ENCODE data around the gene POU6F1. TPM values are rescaled to one million over a fixed set of nuclear protein-coding genes. Genes with fewer than 3 reads are reported as not detected.
A peak's percentile ranks its signal among the peaks of the same experiment; 100 is the strongest.

POU6F1 gene, protein sequence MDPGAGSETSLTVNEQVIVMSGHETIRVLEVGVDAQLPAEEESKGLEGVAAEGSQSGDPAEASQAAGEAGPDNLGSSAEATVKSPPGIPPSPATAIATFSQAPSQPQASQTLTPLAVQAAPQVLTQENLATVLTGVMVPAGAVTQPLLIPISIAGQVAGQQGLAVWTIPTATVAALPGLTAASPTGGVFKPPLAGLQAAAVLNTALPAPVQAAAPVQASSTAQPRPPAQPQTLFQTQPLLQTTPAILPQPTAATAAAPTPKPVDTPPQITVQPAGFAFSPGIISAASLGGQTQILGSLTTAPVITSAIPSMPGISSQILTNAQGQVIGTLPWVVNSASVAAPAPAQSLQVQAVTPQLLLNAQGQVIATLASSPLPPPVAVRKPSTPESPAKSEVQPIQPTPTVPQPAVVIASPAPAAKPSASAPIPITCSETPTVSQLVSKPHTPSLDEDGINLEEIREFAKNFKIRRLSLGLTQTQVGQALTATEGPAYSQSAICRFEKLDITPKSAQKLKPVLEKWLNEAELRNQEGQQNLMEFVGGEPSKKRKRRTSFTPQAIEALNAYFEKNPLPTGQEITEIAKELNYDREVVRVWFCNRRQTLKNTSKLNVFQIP
- total RNA-seq (2011; cell fraction: chromatin; rRNA removed; ENCODE audit: low replicate concordance): 8.6 and 29.6 TPM in 2 replicates
- total RNA-seq (2011; cell fraction: nucleolus; rRNA removed): 5.3 and 7.0 TPM in 2 replicates
- 13.7 and 24.2 TPM in 2 replicates for total RNA-seq (2011; cell fraction: nucleoplasm; rRNA removed)
- 0.36 and 1.3 TPM in 2 replicates for total RNA-seq (2014; rRNA removed)
- 1.4 and 2.0 TPM in 2 replicates for total RNA-seq (2014; rRNA removed; fragmentation: Illumina TruSeq; extraction: Trizol)
- total RNA-seq (2015; rRNA removed; fragmentation: Illumina TruSeq; extraction: Trizol): 0.98 and 1.1 TPM in 2 replicates
- total RNA-seq (2021): 3.3 and 4.0 TPM in 2 replicates
- polyA plus RNA-seq (2011; rRNA removed): 3.0 and 3.4 TPM in 2 replicates
- polyA plus RNA-seq (2011; cell fraction: cytosol; rRNA removed): 1.2 and 1.3 TPM in 2 replicates
- polyA plus RNA-seq (2011; cell fraction: nucleus; rRNA removed): 7.9 and 10.0 TPM in 2 replicates
- polyA plus RNA-seq (2012): 0.89 and 5.9 TPM in 2 replicates
- 1.1 and 1.4 TPM in 2 replicates for polyA plus RNA-seq (2014; fragmentation: Illumina TruSeq; extraction: Trizol)
- under 1 TPM; 0.14 to 0.25 TPM for polyA plus RNA-seq (2014; fragmentation: Nextera tagmentation; extraction: Ambion mirVana)
- 0.78 and 1.4 TPM in 2 replicates for polyA plus RNA-seq (2014; rRNA removed)
- 1.5 and 1.6 TPM in 2 replicates for polyA minus RNA-seq (2011; rRNA and poly(A)+ RNA removed)
- 2.1 and 2.3 TPM in 2 replicates for polyA minus RNA-seq (2011; cell fraction: cytosol; rRNA and poly(A)+ RNA removed)
- 2.3 and 3.6 TPM in 2 replicates for polyA minus RNA-seq (2011; cell fraction: nucleus; rRNA and poly(A)+ RNA removed)
- percentile 50 among the genes with signal in this experiment for Bru-seq, nascent RNA
- percentile 51 among the genes with signal in this experiment for BruChase-seq, experiment 1, labeled RNA remaining after a 2-hour chase
- BruChase-seq, experiment 2, labeled RNA remaining after a 6-hour chase: percentile 49 among the genes with signal in this experiment
- long read RNA-seq, experiment 1, partial matches to known transcripts: 7 of 11 reads
- long read RNA-seq, experiment 1, other reads (novel, unspliced or antisense): 3 of 11 reads
- long read RNA-seq, experiment 2, partial matches to known transcripts: 2 of 5 reads
- long read RNA-seq, experiment 2, other reads (novel, unspliced or antisense): 3 of 5 reads
- long read RNA-seq, experiment 3, full-length matches to known transcripts: 1 of 1 reads
- long read RNA-seq, experiment 3, partial matches to known transcripts: 0 of 1 reads
- long read RNA-seq, experiment 3, other reads (novel, unspliced or antisense): 0 of 1 reads

DNA sequence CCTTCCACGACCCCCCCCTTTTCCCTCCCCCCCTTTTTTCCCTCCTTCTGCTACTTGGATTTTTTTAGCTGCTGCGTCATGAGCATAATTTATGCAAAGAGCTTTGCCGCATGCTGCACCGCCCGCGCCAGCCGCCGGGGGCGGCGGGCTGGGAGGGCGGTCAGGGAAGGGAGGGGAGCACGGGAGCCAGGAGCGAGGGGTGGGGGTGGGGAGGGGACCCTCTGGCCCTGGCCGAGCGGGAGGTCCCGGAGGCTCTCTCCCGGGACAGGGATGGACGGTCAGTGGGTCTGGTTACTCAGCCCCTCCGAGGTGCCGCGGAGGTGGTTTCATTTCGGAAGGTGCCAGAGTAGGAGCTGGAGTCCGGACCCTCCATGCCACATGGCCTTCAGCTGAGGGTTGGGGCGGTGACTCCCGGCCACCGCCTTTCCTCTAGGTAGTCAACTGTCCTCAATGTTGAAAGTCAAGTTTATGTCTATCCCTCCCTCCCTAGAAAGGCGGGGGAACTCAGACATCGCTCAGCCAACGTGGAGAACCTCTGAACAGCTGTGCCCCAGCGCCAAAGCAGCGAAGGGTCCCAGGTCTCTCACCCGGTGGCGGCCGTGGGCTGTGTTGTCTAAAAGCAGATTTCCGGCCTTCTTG, at the start of gene POU6F1:
TSS of gene POU6F1 (minus strand) at position 95 of the 639 bp plus-strand sequence. CDS start 11,226 bp downstream, outside the sequence.
- Histone ChIP-seq H3K9me1 (ENCODE audit: control insufficient read depth, insufficient read depth, low read length) (no peaks in the 10 kb centered on the region), H3K36me3 (ENCODE audit: control insufficient read depth, insufficient read depth, low read length) (no peaks in the 10 kb centered on the region), H3K9me3 (replicated peaks; ENCODE audit: control insufficient read depth, insufficient read depth, low read depth, low read length) (no peaks in the 10 kb centered on the region), H3K4me3 (peak within 1 kb of the TSS; percentile 71), H3K27me3 (ENCODE audit: control insufficient read depth in 2 of 2, insufficient read depth in 2 of 2, low read length in 2 of 2) (no peaks in the 10 kb centered on the region), H3K79me2 (ENCODE audit: control insufficient read depth, insufficient read depth, low read length) (peaks cover 22% of the 10 kb centered on the region), H3K4me2 (ENCODE audit: insufficient read depth, low read length) (peak within 1 kb of the TSS; percentile 91), H4K20me1 (replicated peaks; ENCODE audit: control insufficient read depth, insufficient read depth, low read length) (no peaks in the 10 kb centered on the region), H3K9ac (ENCODE audit: insufficient read depth in 1 of 2, low read depth in 2 of 2, low read length in 2 of 2) (peak within 1 kb of the TSS; percentile 91 to 99), H2AFZ (ENCODE audit: low read depth, low read length) (peak within 1 kb of the TSS; percentile 86), H3K27ac (ENCODE audit: extremely low read depth, low read depth, low read length) (peak within 1 kb of the TSS; percentile 90), H3K4me1 (replicated peaks in 1 of 2; ENCODE audit: control insufficient read depth in 2 of 2, insufficient read depth in 2 of 2, low read length in 2 of 2) (peaks cover 21 to 22% of the 10 kb centered on the region in 2 experiments; a peak in 4 of 5 replicates)
- DNase-seq (ENCODE audit: extremely low read depth in 1 of 4, low spot score in 3 of 4): peak; percentile 90 to 93 (median 93)
- FAIRE-seq: peak; percentile 72
- in situ Hi-C loops (cut with MboI) (no loop called here), intact Hi-C loops (cut with micrococcal nuclease) (loop anchor here (2.0 kb wide), 1 partner anchor 21 kb away; the partner anchor contains the start of gene DAZAP2)
- TSS peak; percentile 78 for BruUV-seq (replicated peaks)
- ChIA-PET CTCF (ENCODE audit: low intra/inter-chr PET ratio) (interaction anchor here (0.6 kb wide), 1 partner anchor 1244 kb away, joined by 4 read pairs; no protein-coding TSS in a partner anchor), POLR2A (interaction anchor here (0.5 to 3.0 kb wide), 23 partner anchors 8 to 700 kb away, joined by 3 to 15 read pairs (median 3); partner anchors contain the start of genes CSRNP2, DAZAP2 and SLC11A2)
- 1% methylated on average over 22 of the region's 35 CpGs for WGBS (ENCODE audit: insufficient coverage, low coverage, missing lambda C conversion rate)
- peak; percentile 90 for ATAC-seq
- TF ChIP-seq IRF2 (CRISPR knock-in tag; IDR thresholded peaks at IDR 0.05) (no peak), MAZ (CRISPR knock-in tag; conservative IDR thresholded peaks at IDR 0.05 in 1 of 2, IDR thresholded peaks at IDR 0.05 in 1 of 2) (peak; percentile 80 to 81), ZNF589 (CRISPR knock-in tag; IDR thresholded peaks at IDR 0.05; ENCODE audit: low read depth) (0 out of 2 replicates have a peak, but pooled peaks have one; percentile 76), CREM (IDR thresholded peaks at IDR 0.05; ENCODE audit: low read depth) (peak; percentile 58; the same call in 1 of the 2 replicates), HDAC2 (IDR thresholded peaks at IDR 0.05) (0 out of 2 replicates have a peak, but pooled peaks have one; percentile 33), NFIC (IDR thresholded peaks at IDR 0.05) (no peak), RBBP5 (IDR thresholded peaks at IDR 0.05; ENCODE audit: borderline replicate concordance, insufficient read depth, low read length, poor library complexity, severe bottlenecking) (peak; percentile 20), POLR2G (IDR thresholded peaks at IDR 0.05; ENCODE audit: low read depth, low read length) (peak; percentile 72), HOXB6 (CRISPR knock-in tag; IDR thresholded peaks at IDR 0.05; ENCODE audit: borderline replicate concordance) (no peak), EP400 (IDR thresholded peaks at IDR 0.05) (peak; percentile 83), RB1 (IDR thresholded peaks at IDR 0.05; ENCODE audit: low read depth) (peak; percentile 10; the same call in 1 of the 2 replicates), BRD9 (IDR thresholded peaks at IDR 0.05; ENCODE audit: low read depth, partially characterized antibody) (no peak), ATF4 (CRISPR knock-in tag; IDR thresholded peaks at IDR 0.05) (peak; percentile 53; the same call in 1 of the 2 replicates), ZNF384 (IDR thresholded peaks at IDR 0.05; ENCODE audit: low read depth, low read length) (peak; percentile 85)

All from K562 (cell line).